WI38 (cell line): ENCODE results near the gene NEK6.

Experiments
- H3K4me3 ChIP-seq: 2 replicates; pipeline ENCODE4 v1.5.1; 2011; ENCODE audit warnings: low read depth, mild to moderate bottlenecking, control low read depth, low read length
- TF ChIP-seq, protein P1 (sequence below): IDR thresholded peaks from 2 replicates; pipeline ENCODE4 v1.5.1; 2012; ENCODE audit warnings: low read depth, mild to moderate bottlenecking, control low read depth, low read length

NEK6 gene

DNA sequence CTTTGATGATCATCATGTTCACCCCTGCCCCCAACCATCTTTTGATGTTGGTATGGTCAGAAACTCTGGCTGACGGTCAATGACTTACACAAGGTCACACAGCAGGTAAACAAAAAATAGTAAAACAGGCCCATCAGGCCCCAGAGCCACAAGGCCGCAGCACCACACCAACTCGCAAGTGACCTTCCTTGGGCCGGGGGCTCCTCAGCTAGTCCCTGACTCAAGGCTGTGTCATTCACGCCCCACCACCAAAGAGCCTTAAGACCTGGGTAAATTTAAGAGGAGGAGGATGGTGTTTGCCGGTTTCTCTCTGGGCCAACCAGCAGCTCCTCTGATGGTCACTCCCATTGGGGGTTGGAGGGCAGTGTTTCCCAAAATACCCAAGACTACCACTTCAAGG is 101.7 kb downstream of the NEK6 start:
- TF ChIP-seq, protein P1, sequence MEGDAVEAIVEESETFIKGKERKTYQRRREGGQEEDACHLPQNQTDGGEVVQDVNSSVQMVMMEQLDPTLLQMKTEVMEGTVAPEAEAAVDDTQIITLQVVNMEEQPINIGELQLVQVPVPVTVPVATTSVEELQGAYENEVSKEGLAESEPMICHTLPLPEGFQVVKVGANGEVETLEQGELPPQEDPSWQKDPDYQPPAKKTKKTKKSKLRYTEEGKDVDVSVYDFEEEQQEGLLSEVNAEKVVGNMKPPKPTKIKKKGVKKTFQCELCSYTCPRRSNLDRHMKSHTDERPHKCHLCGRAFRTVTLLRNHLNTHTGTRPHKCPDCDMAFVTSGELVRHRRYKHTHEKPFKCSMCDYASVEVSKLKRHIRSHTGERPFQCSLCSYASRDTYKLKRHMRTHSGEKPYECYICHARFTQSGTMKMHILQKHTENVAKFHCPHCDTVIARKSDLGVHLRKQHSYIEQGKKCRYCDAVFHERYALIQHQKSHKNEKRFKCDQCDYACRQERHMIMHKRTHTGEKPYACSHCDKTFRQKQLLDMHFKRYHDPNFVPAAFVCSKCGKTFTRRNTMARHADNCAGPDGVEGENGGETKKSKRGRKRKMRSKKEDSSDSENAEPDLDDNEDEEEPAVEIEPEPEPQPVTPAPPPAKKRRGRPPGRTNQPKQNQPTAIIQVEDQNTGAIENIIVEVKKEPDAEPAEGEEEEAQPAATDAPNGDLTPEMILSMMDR = no peak
- no peak overlapping the region for H3K4me3 ChIP-seq

DNA sequence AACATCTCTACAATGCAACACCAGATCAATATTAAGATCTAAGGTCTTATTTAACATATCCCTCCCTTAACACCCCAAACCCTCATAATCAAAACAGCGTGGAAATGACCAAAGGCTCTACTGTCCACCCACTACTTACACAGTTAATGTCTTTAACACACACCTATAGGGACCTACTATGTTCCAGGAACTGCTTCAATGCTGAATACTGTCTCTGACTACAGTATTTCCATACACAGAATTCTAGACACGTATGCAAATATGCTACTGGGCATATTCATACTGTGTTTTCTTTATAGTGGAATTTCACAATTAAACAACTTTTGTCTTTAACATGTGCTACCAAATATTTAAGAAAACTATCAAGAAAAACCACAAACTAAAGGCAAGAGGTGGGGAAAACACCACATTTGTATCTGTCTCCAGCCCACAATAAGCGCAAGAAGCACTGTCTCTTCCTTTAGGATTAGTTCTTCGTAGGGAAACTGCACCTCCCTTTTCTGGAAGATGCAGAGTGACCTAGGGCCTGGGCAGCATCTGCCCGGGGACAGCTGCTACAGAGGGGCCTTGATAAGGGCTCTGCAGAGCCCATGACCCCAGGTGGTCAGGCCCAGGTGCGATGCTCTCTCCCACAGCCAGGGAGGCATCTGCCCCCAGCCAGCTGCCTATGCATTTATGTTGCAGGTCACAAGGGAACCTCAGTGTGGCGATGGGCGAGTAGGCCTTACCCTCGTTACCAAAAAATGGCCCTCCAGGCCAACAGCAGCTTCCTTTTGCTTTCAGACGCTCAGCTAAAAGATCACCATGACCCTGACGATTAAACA is 102.3 kb downstream of the NEK6 start:
- TF ChIP-seq, protein P1 = no peak
- no peak overlapping the region for H3K4me3 ChIP-seq

DNA sequence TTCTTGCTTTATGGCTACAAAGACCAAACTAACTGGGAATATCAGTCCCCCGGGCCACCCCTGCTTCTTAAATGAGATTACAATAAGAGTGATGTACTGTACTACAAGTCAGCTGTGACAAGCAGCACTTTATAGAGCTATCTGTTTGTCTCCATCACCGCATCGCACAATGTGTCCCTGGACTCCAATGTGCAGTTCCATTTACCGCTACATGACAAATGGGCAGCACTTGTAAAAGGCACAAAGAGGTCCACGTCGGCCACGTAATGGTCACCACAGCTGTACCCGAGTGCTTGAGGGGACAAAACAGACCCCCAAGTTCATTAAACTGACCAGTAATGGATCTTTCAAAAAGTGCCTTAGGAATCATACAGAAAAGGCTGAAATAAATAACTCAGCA is 103.4 kb downstream of the NEK6 start:
- TF ChIP-seq, protein P1 = no peak
- H3K4me3 ChIP-seq = no peak overlapping the region

DNA sequence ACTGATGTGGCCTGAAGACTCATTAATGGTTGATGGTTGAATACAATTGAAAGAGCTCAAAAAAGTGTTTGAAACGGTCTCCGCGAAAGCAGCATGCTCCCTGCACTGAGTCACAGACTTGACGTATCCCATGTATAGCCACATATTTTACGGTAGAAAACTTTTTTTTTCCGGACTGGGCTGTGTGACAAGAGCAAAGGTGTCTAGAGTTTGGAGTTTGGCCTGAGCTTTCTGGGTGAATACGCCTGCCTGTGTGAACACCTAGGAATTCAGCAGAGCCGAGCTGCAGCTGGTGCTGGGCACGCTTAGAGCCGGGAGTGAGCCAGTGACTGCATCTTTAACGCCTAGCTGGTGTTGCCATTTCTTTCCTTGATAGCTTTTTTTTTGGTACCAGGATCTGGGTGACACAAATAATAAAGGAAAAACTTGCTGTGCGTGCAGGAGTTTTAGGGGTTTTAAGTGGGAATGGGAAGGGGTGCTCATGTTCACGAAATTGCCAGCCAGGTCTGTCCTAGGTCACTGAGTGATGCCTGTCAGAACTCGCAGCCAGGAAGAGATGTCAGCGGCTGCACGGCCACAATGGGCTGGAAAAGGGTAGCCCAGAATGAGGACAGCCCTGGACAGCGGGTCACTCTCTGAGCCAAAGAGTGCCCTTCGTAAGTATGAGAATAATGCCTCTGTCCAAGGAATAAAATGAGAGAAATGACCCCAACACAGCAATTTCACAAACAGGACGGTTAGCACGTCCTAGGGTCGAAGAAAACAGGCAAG is 105.8 kb downstream of the NEK6 start:
- no peak overlapping the region for H3K4me3 ChIP-seq
- TF ChIP-seq, protein P1 = no peak

DNA sequence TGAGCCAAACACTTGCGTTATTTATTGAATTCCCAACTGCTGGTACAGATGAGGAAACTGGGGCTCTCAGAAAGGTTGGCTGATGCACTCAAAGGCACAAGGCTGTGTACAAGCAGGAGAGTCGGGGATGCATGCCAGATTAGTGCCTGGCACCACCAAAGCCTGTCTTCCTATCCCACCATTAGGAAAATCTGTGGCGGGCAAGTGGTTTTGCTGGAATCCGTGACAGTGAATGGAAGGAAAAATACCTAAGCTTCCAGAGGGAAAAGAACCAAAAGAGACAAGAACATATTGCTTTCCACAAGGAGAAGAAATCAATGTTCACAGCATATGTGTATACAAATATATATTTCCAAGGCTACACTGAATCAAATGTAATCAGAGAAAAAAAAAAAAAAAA is 106.4 kb downstream of the NEK6 start:
- TF ChIP-seq, protein P1 = no peak
- no peak overlapping the region for H3K4me3 ChIP-seq

DNA sequence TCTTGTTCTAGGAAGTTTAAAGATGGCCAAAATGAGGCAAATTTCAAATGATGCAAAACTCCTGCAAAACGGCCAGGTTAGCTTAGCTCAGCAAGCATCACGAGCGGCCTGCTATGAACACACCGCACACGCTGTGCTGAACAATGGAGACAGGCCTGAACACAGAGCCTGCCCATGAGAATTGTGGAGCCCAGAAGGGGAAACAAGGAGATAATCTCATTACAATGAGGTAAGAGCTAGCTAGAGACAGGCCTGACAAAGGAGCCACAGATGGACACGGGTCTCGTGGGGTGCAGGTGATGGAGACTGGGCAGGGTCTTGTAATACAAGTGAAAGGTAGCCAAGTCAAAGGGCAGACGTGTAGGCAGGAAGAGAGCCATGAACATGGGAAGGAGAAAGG is 107.3 kb downstream of the NEK6 start:
- TF ChIP-seq, protein P1 = no peak
- no peak overlapping the region for H3K4me3 ChIP-seq
